Measurements from ENCODE around the gene RGMA. TPM values are rescaled to one million over a fixed set of nuclear protein-coding genes. Genes with fewer than 3 reads are reported as not detected.

Gene RGMA
- polyA plus RNA-seq, 1 donor from 2014 or later, result 9.5 TPM

DNA sequence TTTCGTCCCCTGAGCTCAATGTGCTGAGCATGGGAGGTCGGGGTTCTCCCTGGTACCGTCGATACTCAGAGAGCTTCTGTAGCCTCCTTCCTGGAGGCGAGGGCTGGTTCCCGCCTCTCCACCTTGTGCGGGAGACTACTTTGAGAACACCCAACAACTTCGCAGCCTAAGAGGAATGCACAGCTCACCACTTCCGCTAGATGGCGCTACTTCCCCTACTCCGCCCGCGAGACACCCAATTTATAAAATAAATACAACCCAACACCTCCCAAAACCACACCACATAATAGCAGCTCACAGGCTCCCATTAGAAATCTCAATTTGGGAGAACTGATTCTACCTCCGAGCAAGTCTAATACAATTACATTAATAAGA, 1.2 kb downstream of the RGMA start (continued):
- TF ChIP-seq MXI1 (conservative IDR thresholded peaks at IDR 0.05; ENCODE audit: poor library complexity, severe bottlenecking), result no peak

DNA sequence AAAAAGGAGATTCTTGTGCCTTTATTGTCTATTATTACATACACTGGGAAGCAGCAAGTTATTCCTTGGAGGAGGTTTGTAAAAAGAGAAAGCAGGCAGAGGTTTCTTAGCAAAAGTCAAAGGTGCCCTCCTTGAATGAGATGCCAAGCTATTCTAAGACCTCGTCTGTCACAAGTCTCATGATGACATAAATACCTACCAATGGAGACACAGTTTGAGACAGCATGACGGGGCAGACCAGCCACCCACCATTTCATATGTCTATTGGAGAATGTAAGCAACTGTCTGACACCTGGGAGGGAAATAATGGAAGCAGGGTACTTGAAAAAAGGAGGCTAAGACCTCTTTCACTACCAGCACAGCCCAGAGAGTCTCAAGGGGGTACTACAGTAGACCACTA, 2.2 kb downstream of the RGMA start:
- no peaks in the 10 kb centered on the region for H3K9me3 ChIP-seq (ENCODE audit: low read length)
- no peaks in the 10 kb centered on the region for H3K9me2 ChIP-seq (ENCODE audit: insufficient read depth, low read length)
- TF ChIP-seq POLR2AphosphoS5 (IDR thresholded peaks at IDR 0.05), result no peak
- no peak for TF ChIP-seq EZH2 (IDR thresholded peaks at IDR 0.05; ENCODE audit: borderline replicate concordance, insufficient read depth, low read length, poor library complexity, severe bottlenecking)
- TF ChIP-seq, protein P1, sequence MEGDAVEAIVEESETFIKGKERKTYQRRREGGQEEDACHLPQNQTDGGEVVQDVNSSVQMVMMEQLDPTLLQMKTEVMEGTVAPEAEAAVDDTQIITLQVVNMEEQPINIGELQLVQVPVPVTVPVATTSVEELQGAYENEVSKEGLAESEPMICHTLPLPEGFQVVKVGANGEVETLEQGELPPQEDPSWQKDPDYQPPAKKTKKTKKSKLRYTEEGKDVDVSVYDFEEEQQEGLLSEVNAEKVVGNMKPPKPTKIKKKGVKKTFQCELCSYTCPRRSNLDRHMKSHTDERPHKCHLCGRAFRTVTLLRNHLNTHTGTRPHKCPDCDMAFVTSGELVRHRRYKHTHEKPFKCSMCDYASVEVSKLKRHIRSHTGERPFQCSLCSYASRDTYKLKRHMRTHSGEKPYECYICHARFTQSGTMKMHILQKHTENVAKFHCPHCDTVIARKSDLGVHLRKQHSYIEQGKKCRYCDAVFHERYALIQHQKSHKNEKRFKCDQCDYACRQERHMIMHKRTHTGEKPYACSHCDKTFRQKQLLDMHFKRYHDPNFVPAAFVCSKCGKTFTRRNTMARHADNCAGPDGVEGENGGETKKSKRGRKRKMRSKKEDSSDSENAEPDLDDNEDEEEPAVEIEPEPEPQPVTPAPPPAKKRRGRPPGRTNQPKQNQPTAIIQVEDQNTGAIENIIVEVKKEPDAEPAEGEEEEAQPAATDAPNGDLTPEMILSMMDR (IDR thresholded peaks at IDR 0.05; ENCODE audit: poor library complexity, severe bottlenecking), result no peak
- no peaks in the 10 kb centered on the region for H4K20me1 ChIP-seq (ENCODE audit: insufficient read depth)
- no peaks in the 10 kb centered on the region for H3K36me3 ChIP-seq (ENCODE audit: insufficient read depth, low read length)
- peak overlapping the region; percentile 86 for H3K4me3 ChIP-seq (ENCODE audit: low read length)
- H3K4me2 ChIP-seq (ENCODE audit: low read length), result peak overlapping the region; percentile 81
- H3F3A ChIP-seq (ENCODE audit: insufficient read depth, low read length, poor library complexity, severe bottlenecking), result no peaks in the 10 kb centered on the region
- no peaks in the 10 kb centered on the region for H3K27me3 ChIP-seq (ENCODE audit: insufficient read depth, low read depth, low read length)
- peak overlapping the region; percentile 49 for H3K9ac ChIP-seq (ENCODE audit: low read length)
- no peak overlapping the region for H2AFZ ChIP-seq (ENCODE audit: low read depth, low read length)
- peaks cover 60% of the 10 kb centered on the region for H3K79me2 ChIP-seq (replicated peaks; ENCODE audit: insufficient read depth, low read length)
- H3K27ac ChIP-seq (ENCODE audit: low read length), result peak overlapping the region; percentile 49

DNA sequence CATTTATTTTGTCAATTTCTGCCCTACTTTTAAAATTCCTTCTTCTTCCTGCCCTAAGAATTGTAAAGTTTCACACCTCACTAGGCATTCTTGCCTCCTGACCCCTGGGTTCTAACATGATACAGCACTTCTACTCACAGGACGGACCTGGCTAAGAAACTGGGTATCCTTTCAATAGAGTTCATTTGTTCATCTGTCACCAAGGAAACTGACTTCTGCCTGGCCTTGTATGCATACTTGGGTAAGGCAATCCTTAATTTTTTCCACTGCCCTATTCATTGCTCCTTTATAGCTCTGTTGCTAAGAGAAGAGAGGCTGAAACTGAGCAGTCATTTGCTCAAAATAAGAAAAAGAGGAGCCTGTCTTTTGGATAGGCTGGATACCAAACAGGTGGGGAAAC, 3.3 kb downstream of the RGMA start:
- peak overlapping the region; percentile 49 for H3K9ac ChIP-seq (ENCODE audit: low read length)
- peak overlapping the region; percentile 81 for H3K4me2 ChIP-seq (ENCODE audit: low read length)
- no peaks in the 10 kb centered on the region for H3K36me3 ChIP-seq (ENCODE audit: insufficient read depth, low read length)
- no peaks in the 10 kb centered on the region for H4K20me1 ChIP-seq (ENCODE audit: insufficient read depth)
- H3F3A ChIP-seq (ENCODE audit: insufficient read depth, low read length, poor library complexity, severe bottlenecking), result no peaks in the 10 kb centered on the region
- H3K9me2 ChIP-seq (ENCODE audit: insufficient read depth, low read length), result no peaks in the 10 kb centered on the region
- H3K9me3 ChIP-seq (ENCODE audit: low read length), result no peaks in the 10 kb centered on the region
- no peaks in the 10 kb centered on the region for H3K27me3 ChIP-seq (ENCODE audit: insufficient read depth, low read depth, low read length)
- H3K27ac ChIP-seq (ENCODE audit: low read length), result no peak overlapping the region
- H3K79me2 ChIP-seq (replicated peaks; ENCODE audit: insufficient read depth, low read length), result peaks cover 71% of the 10 kb centered on the region
- H3K4me3 ChIP-seq (ENCODE audit: low read length), result peak overlapping the region; percentile 86
- TF ChIP-seq, protein P2, sequence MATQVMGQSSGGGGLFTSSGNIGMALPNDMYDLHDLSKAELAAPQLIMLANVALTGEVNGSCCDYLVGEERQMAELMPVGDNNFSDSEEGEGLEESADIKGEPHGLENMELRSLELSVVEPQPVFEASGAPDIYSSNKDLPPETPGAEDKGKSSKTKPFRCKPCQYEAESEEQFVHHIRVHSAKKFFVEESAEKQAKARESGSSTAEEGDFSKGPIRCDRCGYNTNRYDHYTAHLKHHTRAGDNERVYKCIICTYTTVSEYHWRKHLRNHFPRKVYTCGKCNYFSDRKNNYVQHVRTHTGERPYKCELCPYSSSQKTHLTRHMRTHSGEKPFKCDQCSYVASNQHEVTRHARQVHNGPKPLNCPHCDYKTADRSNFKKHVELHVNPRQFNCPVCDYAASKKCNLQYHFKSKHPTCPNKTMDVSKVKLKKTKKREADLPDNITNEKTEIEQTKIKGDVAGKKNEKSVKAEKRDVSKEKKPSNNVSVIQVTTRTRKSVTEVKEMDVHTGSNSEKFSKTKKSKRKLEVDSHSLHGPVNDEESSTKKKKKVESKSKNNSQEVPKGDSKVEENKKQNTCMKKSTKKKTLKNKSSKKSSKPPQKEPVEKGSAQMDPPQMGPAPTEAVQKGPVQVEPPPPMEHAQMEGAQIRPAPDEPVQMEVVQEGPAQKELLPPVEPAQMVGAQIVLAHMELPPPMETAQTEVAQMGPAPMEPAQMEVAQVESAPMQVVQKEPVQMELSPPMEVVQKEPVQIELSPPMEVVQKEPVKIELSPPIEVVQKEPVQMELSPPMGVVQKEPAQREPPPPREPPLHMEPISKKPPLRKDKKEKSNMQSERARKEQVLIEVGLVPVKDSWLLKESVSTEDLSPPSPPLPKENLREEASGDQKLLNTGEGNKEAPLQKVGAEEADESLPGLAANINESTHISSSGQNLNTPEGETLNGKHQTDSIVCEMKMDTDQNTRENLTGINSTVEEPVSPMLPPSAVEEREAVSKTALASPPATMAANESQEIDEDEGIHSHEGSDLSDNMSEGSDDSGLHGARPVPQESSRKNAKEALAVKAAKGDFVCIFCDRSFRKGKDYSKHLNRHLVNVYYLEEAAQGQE (IDR thresholded peaks at IDR 0.05; ENCODE audit: borderline replicate concordance), result no peak
- H2AFZ ChIP-seq (ENCODE audit: low read depth, low read length), result no peak overlapping the region

DNA sequence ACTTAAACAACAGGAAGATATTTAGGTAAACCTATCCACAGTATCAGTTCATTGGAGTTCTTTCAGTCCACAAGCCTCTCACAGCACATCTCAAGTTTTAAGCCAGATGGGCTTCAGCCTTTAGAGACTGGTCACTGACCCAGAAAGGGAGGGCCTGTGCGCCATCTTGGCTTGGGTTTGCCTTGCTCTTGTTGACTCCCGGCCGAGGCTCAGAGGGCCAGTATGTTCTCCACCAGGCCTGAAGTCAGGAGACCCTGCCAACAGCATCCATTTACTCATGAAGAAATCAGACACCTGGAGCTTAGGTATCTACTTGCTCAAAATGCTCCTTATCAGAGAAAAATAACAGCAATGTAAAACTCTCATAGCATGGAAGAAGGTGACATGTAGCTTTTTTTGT, 6.2 kb downstream of the RGMA start:
- Histone ChIP-seq H3K9me3 (ENCODE audit: low read length) (no peaks in the 10 kb centered on the region), H4K20me1 (ENCODE audit: insufficient read depth) (no peaks in the 10 kb centered on the region), H3K4me2 (ENCODE audit: low read length) (no peak overlapping the region), H3K4me3 (ENCODE audit: low read length) (no peak overlapping the region), H3K27me3 (ENCODE audit: insufficient read depth, low read depth, low read length) (no peaks in the 10 kb centered on the region), H3F3A (ENCODE audit: insufficient read depth, low read length, poor library complexity, severe bottlenecking) (no peaks in the 10 kb centered on the region), H3K36me3 (ENCODE audit: insufficient read depth, low read length) (no peaks in the 10 kb centered on the region), H3K79me2 (replicated peaks; ENCODE audit: insufficient read depth, low read length) (peaks cover 99% of the 10 kb centered on the region), H3K27ac (ENCODE audit: low read length) (no peak overlapping the region), H2AFZ (ENCODE audit: low read depth, low read length) (no peak overlapping the region), H3K9ac (ENCODE audit: low read length) (no peak overlapping the region), H3K9me2 (ENCODE audit: insufficient read depth, low read length) (no peaks in the 10 kb centered on the region)
- TF ChIP-seq EP300 (conservative IDR thresholded peaks at IDR 0.05; ENCODE audit: poor library complexity, severe bottlenecking), result no peak
- TF ChIP-seq, protein P2 (IDR thresholded peaks at IDR 0.05; ENCODE audit: borderline replicate concordance), result no peak
- no peak for TF ChIP-seq TAF1 (IDR thresholded peaks at IDR 0.05; ENCODE audit: low read depth)
- no peak for TF ChIP-seq EZH2 (IDR thresholded peaks at IDR 0.05; ENCODE audit: borderline replicate concordance, insufficient read depth, low read length, poor library complexity, severe bottlenecking)
- TF ChIP-seq RAD21 (conservative IDR thresholded peaks at IDR 0.05), result no peak
- TF ChIP-seq, protein P1 (IDR thresholded peaks at IDR 0.05; ENCODE audit: poor library complexity, severe bottlenecking), result no peak
- no peak for TF ChIP-seq POLR2AphosphoS5 (IDR thresholded peaks at IDR 0.05)
- no peak for TF ChIP-seq SMC3 (conservative IDR thresholded peaks at IDR 0.05; ENCODE audit: poor library complexity)
- TF ChIP-seq MXI1 (conservative IDR thresholded peaks at IDR 0.05; ENCODE audit: poor library complexity, severe bottlenecking), result no peak

All from neural cell (in vitro differentiated cells).